CD14-positive monocyte (primary cell): ENCODE measurements around the gene CST9L. TPM values are rescaled to one million over a fixed set of nuclear protein-coding genes. Genes with fewer than 3 reads are reported as not detected.

ENCODE experiments used
- DNase-seq, 3 donors: peaks; one replicate each; pipeline ENCODE4 v3.0.0-alpha.2; 2011 to 2022
- H2AFZ ChIP-seq: 2 replicates; pipeline ENCODE4 v1.6.0; 2012; ENCODE audit warnings: mild to moderate bottlenecking, low read depth, low read length, inconsistent platforms; ENCODE audit not compliant: insufficient read depth, poor library complexity, severe bottlenecking
- H3K27ac ChIP-seq, 2 donors: 1 replicate in 1 of 2; 2 replicates in 1 of 2; pipeline ENCODE4 v1.5.1; 2012 to 2013; ENCODE audit warnings: low read length in 2 of 2, control low read depth in 1 of 2, inconsistent platforms in 1 of 2, low read depth in 1 of 2, mild to moderate bottlenecking in 1 of 2
- H3K27me3 ChIP-seq, 2 donors: one replicate each; pipeline versions ENCODE4 v1.6.0 to v1.6.1; 2011 to 2013; ENCODE audit warnings: low read length in 2 of 2; ENCODE audit not compliant: control insufficient read depth in 2 of 2, insufficient read depth in 2 of 2
- H3K36me3 ChIP-seq, 2 donors: replicated peaks in 1 of 2; 1 replicate in 1 of 2; 2 replicates in 1 of 2; pipeline versions ENCODE4 v1.5.1 to v1.6.1; 2012 to 2013; ENCODE audit warnings: low read length in 2 of 2, control low read depth in 1 of 2, inconsistent platforms in 1 of 2, mild to moderate bottlenecking in 1 of 2; ENCODE audit not compliant: insufficient read depth in 2 of 2, control insufficient read depth in 1 of 2
- H3K4me1 ChIP-seq, 2 donors: 1 replicate in 1 of 2; 2 replicates in 1 of 2; pipeline versions ENCODE4 v1.5.1 to v1.6.1; 2012 to 2013; ENCODE audit warnings: low read length in 2 of 2, control low read depth in 1 of 2, inconsistent platforms in 1 of 2, mild to moderate bottlenecking in 1 of 2, moderate library complexity in 1 of 2; ENCODE audit not compliant: insufficient read depth in 2 of 2, control insufficient read depth in 1 of 2
- H3K4me2 ChIP-seq: replicated peaks from 2 replicates; pipeline ENCODE3; 2012; ENCODE audit warnings: low read length, moderate library complexity, mild to moderate bottlenecking; ENCODE audit not compliant: poor library complexity, severe bottlenecking; ENCODE audit errors: extremely low read depth
- H3K4me3 ChIP-seq, 3 experiments: fragments of 200-600 bp in 1 of 3; sonication (generic) in 1 of 3; replicated peaks in 1 of 3; 1 replicate in 2 of 3; 2 replicates in 1 of 3; pipeline ENCODE4 v1.5.1; 2011 to 2013; ENCODE audit warnings: low read length in 3 of 3, mild to moderate bottlenecking in 3 of 3, control low read depth in 2 of 3, low read depth in 2 of 3, inconsistent platforms in 1 of 3, moderate library complexity in 1 of 3
- H3K79me2 ChIP-seq: 2 replicates; pipeline ENCODE4 v1.6.0; 2012; ENCODE audit warnings: mild to moderate bottlenecking, control low read depth, inconsistent platforms, low read length, moderate library complexity; ENCODE audit not compliant: insufficient read depth
- H3K9ac ChIP-seq: 2 replicates; pipeline ENCODE4 v1.6.0; 2017; ENCODE audit warnings: low read length, mild to moderate bottlenecking; ENCODE audit not compliant: insufficient read depth, poor library complexity, severe bottlenecking
- H3K9me3 ChIP-seq, 2 donors: replicated peaks in 1 of 2; 1 replicate in 1 of 2; 2 replicates in 1 of 2; pipeline versions ENCODE4 v1.5.1 to v1.6.1; 2012 to 2013; ENCODE audit warnings: low read length in 2 of 2, control low read depth in 1 of 2; ENCODE audit not compliant: control insufficient read depth in 1 of 2, insufficient read depth in 1 of 2
- H4K20me1 ChIP-seq: 2 replicates; pipeline ENCODE4 v1.6.0; 2012; ENCODE audit warnings: mild to moderate bottlenecking, low read length, control low read depth, moderate library complexity; ENCODE audit not compliant: insufficient read depth
- H3K27ac Mint-ChIP-seq, 7 donors: one replicate each; pipeline ENCODE4 v1.8.0; 2020; ENCODE audit warnings: mild to moderate bottlenecking in 7 of 7, mixed read lengths in 7 of 7, moderate library complexity in 6 of 7, inconsistent platforms in 2 of 7
- H3K27me3 Mint-ChIP-seq, 3 donors: one replicate each; pipeline ENCODE4 v1.8.0; 2021 to 2022; ENCODE audit warnings: low read depth in 3 of 3, mild to moderate bottlenecking in 3 of 3, mixed read lengths in 3 of 3, moderate library complexity in 3 of 3, inconsistent platforms in 1 of 3
- H3K36me3 Mint-ChIP-seq, 2 donors: one replicate each; pipeline ENCODE4 v1.8.0; 2020; ENCODE audit warnings: mixed read lengths in 2 of 2, inconsistent platforms in 1 of 2, mild to moderate bottlenecking in 1 of 2
- H3K4me1 Mint-ChIP-seq: one replicate; pipeline ENCODE4 v1.8.0; 2020; ENCODE audit warnings: mild to moderate bottlenecking, mixed read lengths
- H3K4me3 Mint-ChIP-seq, 2 donors: one replicate each; pipeline ENCODE4 v1.8.0; 2020; ENCODE audit warnings: mild to moderate bottlenecking in 2 of 2, mixed read lengths in 2 of 2, moderate library complexity in 1 of 2
- H3K9me3 Mint-ChIP-seq, 7 donors: one replicate each; pipeline ENCODE4 v1.8.0; 2020 to 2022; ENCODE audit warnings: mixed read lengths in 7 of 7, mild to moderate bottlenecking in 6 of 7, moderate library complexity in 6 of 7, inconsistent platforms in 2 of 7
- CTCF ChIP-seq: fragments of 200-600 bp; IDR thresholded peaks from one replicate; pipeline ENCODE4 v1.8.0; 2022; ENCODE audit warnings: antibody characterized with exemption, mild to moderate bottlenecking
- WGBS: methylation state at CpG from one replicate; pipeline ENCODE4 v1.1.5; 2013; ENCODE audit warnings: missing lambda C conversion rate; ENCODE audit not compliant: insufficient coverage; 5-methylcytosine and 5-hydroxymethylcytosine counted together
- intact Hi-C, 2 donors: fragments of 100-400 bp; cut with micrococcal nuclease; formaldehyde crosslinking; loops; one replicate each; pipeline versions ENCODE4 v1.15.0 to v1.15.1; 2023
- polyA plus RNA-seq, 3 donors: library from polyadenylated mRNA; depleted of rRNA in 1 of 3; unstranded in 2 of 3; stranded (reverse) in 1 of 3; fragments of 300-500 nt in 2 of 3; fragments of >200 nt in 1 of 3; fragmentation: Illumina TruSeq in 2 of 3; gene quantifications; 1 replicate in 2 of 3; 2 replicates in 1 of 3; pipeline ENCODE4 v1.2.3, GENCODE V29; 2012 to 2021

The CST9L gene
- polyA plus RNA-seq, 3 donors, result not detected

- Histone ChIP-seq H3K79me2 (no peaks in the 10 kb centered on the region), H3K9ac (no peak overlapping the region), H2AFZ (no peak overlapping the region), H3K36me3 (no peaks in the 10 kb centered on the region), H4K20me1 (no peaks in the 10 kb centered on the region), H3K4me3 (no peak overlapping the region), H3K4me1 (no peaks in the 10 kb centered on the region), H3K4me2 (no peak overlapping the region), H3K27ac (no peak overlapping the region), H3K9me3 (no peaks in the 10 kb centered on the region), H3K27me3 (no peaks in the 10 kb centered on the region)
- Mint-ChIP-seq H3K9me3 (peaks cover 0 to 3% (median 0%) of the 10 kb centered on the region in 7 donors), H3K36me3 (no peaks in the 10 kb centered on the region), H3K4me3 (no peak overlapping the region), H3K4me1 (no peaks in the 10 kb centered on the region), H3K27me3 (peaks cover 5 to 9% (median 8%) of the 10 kb centered on the region in 3 donors), H3K27ac (no peak overlapping the region)
- WGBS, result 64% methylated on average over 3 of the region's 5 CpGs
- TF ChIP-seq CTCF, result no peak
- DNase-seq, result no peak
- intact Hi-C loops, result no loop called here
Measured at GRCh38 chr20:23548408-23548807, 19.9 kb downstream of the CST9L start.

GRCh38 chr20:23547613-23548012, 20.7 kb downstream of the CST9L start:
- no peaks in the 10 kb centered on the region for H3K79me2 ChIP-seq
- H3K4me1 ChIP-seq, result no peaks in the 10 kb centered on the region
- H3K9me3 ChIP-seq, result no peaks in the 10 kb centered on the region
- no peaks in the 10 kb centered on the region for H3K36me3 Mint-ChIP-seq
- H3K4me3 ChIP-seq, result no peak overlapping the region
- H3K36me3 ChIP-seq, result no peaks in the 10 kb centered on the region
- H3K27me3 Mint-ChIP-seq, result peaks cover 5 to 9% (median 8%) of the 10 kb centered on the region in 3 donors
- H3K4me1 Mint-ChIP-seq, result peaks cover 2% of the 10 kb centered on the region
- DNase-seq, result no peak
- H3K27ac ChIP-seq, result no peak overlapping the region
- no peak overlapping the region for H2AFZ ChIP-seq
- H3K9ac ChIP-seq, result no peak overlapping the region
- H4K20me1 ChIP-seq, result no peaks in the 10 kb centered on the region
- WGBS, result 94% methylated on average over 5 of the region's 5 CpGs
- no peaks in the 10 kb centered on the region for H3K27me3 ChIP-seq
- peaks cover 0 to 3% (median 0%) of the 10 kb centered on the region in 7 donors for H3K9me3 Mint-ChIP-seq
- no peak for TF ChIP-seq CTCF
- H3K4me3 Mint-ChIP-seq, result no peak overlapping the region
- no peak overlapping the region for H3K27ac Mint-ChIP-seq
- intact Hi-C loops, result no loop called here
- no peak overlapping the region for H3K4me2 ChIP-seq
